Measurements from ENCODE around the gene RHBDF1. TPM values are rescaled to one million over a fixed set of nuclear protein-coding genes. Genes with fewer than 3 reads are reported as not detected.

The RHBDF1 gene
- total RNA-seq, 4 donors from 2014 or later, result 14.7 to 79.0 (median 31.1) TPM

DNA sequence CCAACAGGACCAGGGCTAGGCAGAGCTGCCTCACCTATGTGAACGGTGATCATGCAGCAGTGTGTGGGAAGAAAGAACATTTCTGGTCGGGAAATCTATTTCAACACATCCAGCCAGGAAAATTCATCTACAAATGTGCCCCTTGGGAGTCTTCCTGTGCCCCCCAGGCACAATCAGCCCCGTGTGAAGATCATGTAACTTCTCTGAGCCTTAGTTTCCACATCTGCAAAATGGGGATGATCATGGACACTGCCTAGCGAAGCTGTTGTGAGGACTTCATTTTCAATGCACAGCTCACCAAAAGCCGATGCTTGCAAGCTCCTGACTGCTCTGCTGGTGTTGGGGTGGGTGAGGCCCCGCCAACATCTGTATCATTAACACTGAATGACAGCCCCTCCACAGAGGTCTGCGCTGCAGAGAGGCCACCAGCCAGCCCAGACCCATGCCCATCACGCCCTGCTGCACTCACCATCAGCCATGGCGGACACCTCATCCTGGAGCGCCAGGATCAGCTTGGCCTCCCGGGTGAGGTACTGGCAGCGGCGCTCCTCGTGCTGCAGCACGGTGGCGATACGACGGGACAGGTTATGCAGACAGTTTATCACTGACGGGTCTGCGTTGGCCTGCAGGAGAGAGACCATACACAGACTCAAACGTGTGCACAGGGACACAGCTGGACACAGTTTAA lies 39.9 kb upstream of the RHBDF1 start:
- Histone ChIP-seq H3K27ac (no peak overlapping the region), H3K4me3 (no peak overlapping the region), H3K4me1 (no peaks in the 10 kb centered on the region), H3K36me3 (no peaks in the 10 kb centered on the region), H3K27me3 (no peaks in the 10 kb centered on the region), H3K9me3 (no peaks in the 10 kb centered on the region)
- intact Hi-C loops (cut with DNase I; ENCODE audit: low total_unique reads), result no loop called here
- no peak for TF ChIP-seq POLR2A (IDR thresholded peaks at IDR 0.05)
- TF ChIP-seq, protein P1, sequence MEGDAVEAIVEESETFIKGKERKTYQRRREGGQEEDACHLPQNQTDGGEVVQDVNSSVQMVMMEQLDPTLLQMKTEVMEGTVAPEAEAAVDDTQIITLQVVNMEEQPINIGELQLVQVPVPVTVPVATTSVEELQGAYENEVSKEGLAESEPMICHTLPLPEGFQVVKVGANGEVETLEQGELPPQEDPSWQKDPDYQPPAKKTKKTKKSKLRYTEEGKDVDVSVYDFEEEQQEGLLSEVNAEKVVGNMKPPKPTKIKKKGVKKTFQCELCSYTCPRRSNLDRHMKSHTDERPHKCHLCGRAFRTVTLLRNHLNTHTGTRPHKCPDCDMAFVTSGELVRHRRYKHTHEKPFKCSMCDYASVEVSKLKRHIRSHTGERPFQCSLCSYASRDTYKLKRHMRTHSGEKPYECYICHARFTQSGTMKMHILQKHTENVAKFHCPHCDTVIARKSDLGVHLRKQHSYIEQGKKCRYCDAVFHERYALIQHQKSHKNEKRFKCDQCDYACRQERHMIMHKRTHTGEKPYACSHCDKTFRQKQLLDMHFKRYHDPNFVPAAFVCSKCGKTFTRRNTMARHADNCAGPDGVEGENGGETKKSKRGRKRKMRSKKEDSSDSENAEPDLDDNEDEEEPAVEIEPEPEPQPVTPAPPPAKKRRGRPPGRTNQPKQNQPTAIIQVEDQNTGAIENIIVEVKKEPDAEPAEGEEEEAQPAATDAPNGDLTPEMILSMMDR (IDR thresholded peaks at IDR 0.05), result no peak
- no peak for DNase-seq

DNA sequence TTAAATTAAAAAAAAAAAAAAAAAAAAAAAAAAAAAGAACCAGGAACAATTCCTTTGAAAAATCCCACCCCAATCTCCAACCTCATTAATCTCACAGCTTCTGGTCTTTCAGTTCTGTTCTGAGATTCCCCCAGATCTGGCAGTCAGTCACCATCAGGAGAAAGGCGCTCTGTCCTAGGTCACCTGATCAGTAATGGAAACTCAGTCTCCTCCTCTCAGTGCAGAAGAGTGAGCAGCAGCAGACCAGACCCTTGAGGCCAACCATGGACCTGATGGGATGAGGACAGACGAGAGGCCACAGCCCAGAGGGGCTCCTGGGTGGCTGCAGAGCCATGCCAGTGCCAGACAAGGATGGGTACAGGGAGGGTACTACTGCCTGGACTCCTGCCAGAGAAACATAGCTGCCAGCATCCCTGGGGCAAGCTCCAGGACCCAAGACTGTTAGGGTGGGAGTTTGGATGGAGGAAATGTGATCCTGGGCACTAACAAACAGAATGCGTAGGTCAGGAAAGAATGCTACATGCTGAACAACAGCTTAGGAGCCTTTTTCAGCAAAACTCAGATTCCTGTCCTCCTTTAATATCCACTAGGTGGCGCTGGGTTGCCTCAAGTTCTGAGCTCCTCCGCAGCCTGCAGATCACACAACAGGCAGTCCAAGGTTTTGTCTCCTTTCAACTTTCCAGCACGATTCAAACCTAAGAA lies 34.3 kb upstream of the RHBDF1 start:
- no peaks in the 10 kb centered on the region for H3K27me3 ChIP-seq
- no peaks in the 10 kb centered on the region for H3K9me3 ChIP-seq
- no peak overlapping the region for H3K4me3 ChIP-seq
- TF ChIP-seq, protein P1 (IDR thresholded peaks at IDR 0.05), result peak; percentile 73 to 85 (median 80)
- no peak for TF ChIP-seq POLR2A (IDR thresholded peaks at IDR 0.05)
- H3K27ac ChIP-seq, result no peak overlapping the region
- intact Hi-C loops (cut with DNase I; ENCODE audit: low total_unique reads), result no loop called here
- H3K4me1 ChIP-seq, result no peaks in the 10 kb centered on the region
- no peaks in the 10 kb centered on the region for H3K36me3 ChIP-seq
- DNase-seq, result peak in 1 of 2 donors; percentile 65

DNA sequence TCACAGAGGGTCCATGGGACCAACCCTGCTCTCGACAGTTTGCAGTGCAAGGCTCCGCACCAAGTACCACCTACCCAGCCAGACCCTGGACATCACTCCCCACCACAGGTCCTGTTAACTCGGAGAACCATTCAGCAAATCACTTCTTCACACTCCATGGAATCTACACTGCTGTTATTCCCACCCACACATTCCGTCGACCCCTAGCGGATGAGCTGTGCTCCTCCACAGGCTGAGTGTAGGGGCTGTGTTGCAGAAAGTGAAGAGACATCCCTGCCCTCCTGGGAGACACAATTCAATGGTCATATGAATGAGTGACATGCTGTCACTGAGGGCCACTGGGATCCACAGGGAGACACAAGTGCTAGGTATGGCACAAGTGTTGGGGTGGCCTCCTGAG lies 33.1 kb upstream of the RHBDF1 start:
- TF ChIP-seq, protein P1 (IDR thresholded peaks at IDR 0.05), result no peak
- H3K4me1 ChIP-seq, result peaks cover 0 to 6% of the 10 kb centered on the region in 2 donors
- no peaks in the 10 kb centered on the region for H3K27me3 ChIP-seq
- no peak overlapping the region for H3K4me3 ChIP-seq
- no peaks in the 10 kb centered on the region for H3K36me3 ChIP-seq
- DNase-seq, result no peak
- no peak overlapping the region for H3K27ac ChIP-seq
- no peaks in the 10 kb centered on the region for H3K9me3 ChIP-seq
- intact Hi-C loops (cut with DNase I; ENCODE audit: low total_unique reads), result no loop called here

DNA sequence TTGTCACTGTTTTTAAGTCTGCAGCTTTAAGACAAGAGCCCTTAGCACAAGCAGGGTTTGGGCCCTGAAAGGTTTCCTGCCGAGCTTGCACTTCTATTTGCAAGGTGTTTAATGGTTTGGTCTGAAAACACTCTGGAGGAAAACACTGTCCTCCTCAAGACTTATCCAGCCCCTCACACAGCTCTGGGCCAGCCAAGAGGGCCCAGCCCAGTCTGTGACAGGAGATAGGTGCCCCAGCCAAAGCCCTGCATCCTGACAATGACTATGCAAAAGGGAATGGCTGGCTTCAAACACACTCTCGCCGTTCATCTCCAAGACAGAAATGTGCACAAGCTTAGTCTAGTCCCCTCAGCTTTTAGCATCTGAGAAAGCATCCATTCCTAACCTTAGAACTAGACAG lies 32.5 kb upstream of the RHBDF1 start:
- intact Hi-C loops (cut with DNase I; ENCODE audit: low total_unique reads), result no loop called here
- Histone ChIP-seq H3K36me3 (no peaks in the 10 kb centered on the region), H3K4me1 (peaks cover 0 to 6% of the 10 kb centered on the region in 2 donors), H3K27me3 (no peaks in the 10 kb centered on the region), H3K4me3 (no peak overlapping the region), H3K27ac (no peak overlapping the region), H3K9me3 (no peaks in the 10 kb centered on the region)
- DNase-seq, result no peak
- TF ChIP-seq, protein P1 (IDR thresholded peaks at IDR 0.05), result no peak
- no peak for TF ChIP-seq POLR2A (IDR thresholded peaks at IDR 0.05)

DNA sequence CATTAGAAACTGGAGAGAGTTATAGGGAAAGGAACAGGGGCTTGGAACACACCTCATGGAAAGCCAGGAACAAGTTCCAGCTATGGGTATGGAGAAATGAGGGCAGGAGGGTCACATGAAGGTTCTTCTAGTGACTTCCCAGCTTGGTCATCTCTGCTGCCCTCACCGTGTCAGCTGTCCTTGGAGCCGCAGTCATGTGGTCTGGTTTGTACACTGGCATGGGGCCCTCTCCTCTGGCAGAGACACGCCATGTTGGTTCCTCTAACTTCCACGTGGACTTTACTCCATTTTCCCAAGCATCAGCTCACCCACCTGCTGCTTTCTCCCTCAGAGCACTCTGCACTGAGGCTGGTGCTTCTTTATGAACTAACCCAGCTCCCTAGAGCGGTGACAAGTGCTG lies 31.9 kb upstream of the RHBDF1 start:
- no peak for DNase-seq
- Histone ChIP-seq H3K27me3 (no peaks in the 10 kb centered on the region), H3K9me3 (no peaks in the 10 kb centered on the region), H3K27ac (no peak overlapping the region), H3K4me3 (no peak overlapping the region), H3K36me3 (no peaks in the 10 kb centered on the region), H3K4me1 (peaks cover 0 to 6% of the 10 kb centered on the region in 2 donors)
- TF ChIP-seq, protein P1 (IDR thresholded peaks at IDR 0.05), result no peak
- TF ChIP-seq POLR2A (IDR thresholded peaks at IDR 0.05), result no peak
- intact Hi-C loops (cut with DNase I; ENCODE audit: low total_unique reads), result no loop called here
